LNCAP (cell line): ENCODE results near the gene BRCC3.

Experiments
- TF ChIP-seq, protein P1 (sequence below): fragments of 450-650 bp; IDR thresholded peaks from 2 replicates; pipeline ENCODE4 v1.5.1; 2017; ENCODE audit warnings: mild to moderate bottlenecking

Gene BRCC3

GRCh38 chrX:155065035-155065734 is 6.1 kb upstream of the BRCC3 start:
- TF ChIP-seq, protein P1, sequence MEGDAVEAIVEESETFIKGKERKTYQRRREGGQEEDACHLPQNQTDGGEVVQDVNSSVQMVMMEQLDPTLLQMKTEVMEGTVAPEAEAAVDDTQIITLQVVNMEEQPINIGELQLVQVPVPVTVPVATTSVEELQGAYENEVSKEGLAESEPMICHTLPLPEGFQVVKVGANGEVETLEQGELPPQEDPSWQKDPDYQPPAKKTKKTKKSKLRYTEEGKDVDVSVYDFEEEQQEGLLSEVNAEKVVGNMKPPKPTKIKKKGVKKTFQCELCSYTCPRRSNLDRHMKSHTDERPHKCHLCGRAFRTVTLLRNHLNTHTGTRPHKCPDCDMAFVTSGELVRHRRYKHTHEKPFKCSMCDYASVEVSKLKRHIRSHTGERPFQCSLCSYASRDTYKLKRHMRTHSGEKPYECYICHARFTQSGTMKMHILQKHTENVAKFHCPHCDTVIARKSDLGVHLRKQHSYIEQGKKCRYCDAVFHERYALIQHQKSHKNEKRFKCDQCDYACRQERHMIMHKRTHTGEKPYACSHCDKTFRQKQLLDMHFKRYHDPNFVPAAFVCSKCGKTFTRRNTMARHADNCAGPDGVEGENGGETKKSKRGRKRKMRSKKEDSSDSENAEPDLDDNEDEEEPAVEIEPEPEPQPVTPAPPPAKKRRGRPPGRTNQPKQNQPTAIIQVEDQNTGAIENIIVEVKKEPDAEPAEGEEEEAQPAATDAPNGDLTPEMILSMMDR, result no peak

DNA sequence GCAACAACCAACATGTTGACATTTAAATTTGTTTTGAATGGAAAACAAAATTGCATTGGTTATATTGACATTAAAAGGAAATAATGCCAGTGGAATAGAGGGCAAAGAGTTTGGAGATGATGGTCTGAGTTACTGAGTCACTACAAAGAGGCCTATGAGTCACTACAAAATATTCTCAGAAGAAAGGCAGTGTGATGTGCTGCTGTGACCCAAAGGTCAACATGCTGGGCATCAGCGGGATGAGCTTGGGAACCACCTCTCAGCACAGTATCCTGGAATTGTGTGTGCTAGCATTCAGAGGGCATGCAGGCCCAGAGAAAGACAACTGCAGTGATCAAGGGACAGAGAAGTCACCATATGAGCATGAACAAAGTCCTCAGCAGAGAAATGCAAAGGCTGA is 3.1 kb upstream of the BRCC3 start:
- TF ChIP-seq, protein P1, result no peak

DNA sequence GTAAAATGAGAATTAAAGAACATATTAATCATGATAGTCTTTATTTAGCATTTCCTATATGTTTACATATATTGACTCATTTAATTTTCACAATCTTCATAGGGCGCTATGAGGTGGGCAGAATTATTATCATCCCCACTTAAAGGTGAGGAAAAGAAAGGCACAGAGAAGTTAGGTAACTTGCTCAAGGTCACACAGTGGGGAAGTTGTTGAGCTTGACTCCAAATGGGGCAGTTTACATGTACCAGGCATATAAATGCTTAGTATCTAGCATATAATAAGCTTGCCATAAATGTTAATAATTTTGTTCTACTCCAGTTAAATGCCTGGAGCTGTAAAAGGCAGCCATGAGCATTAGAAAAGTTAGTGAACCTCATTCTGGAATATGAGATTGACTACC is 1.9 kb upstream of the BRCC3 start:
- TF ChIP-seq, protein P1, result no peak

DNA sequence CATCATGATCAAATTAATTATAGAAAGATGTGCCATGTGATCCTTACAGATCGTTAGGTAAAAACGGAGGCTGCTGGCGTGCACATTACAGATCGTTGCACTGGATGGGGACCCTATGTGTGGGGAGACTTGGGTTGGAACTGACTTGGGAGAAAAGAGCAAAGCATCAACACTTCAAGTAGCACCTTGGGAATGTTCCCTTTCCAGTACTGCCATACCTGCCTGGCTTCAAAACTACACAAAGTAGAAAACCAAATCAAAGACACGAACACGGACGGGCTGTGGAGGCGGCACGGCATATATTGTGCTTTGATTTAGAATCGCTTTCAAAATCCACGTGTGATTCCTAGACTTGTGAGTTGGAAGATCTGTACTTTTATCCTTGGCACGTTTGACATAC is 1.3 kb upstream of the BRCC3 start:
- TF ChIP-seq, protein P1, result no peak

DNA sequence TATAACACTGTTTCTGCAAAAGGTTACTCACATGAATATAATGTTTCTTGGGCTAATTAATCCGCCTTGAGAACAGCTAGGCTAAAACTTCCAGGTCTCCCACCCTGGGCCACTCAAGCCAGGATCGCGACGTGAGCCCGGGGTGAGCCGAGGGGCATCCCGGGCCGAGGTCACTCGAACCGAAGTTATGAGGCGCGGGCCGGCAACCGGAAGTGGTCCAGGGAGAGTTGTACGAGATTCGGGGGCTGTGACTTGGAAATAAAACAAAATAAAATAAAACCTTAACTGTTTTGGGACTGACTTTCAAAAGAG is 689 bp upstream of the BRCC3 start:
- TF ChIP-seq, protein P1, result no peak

DNA sequence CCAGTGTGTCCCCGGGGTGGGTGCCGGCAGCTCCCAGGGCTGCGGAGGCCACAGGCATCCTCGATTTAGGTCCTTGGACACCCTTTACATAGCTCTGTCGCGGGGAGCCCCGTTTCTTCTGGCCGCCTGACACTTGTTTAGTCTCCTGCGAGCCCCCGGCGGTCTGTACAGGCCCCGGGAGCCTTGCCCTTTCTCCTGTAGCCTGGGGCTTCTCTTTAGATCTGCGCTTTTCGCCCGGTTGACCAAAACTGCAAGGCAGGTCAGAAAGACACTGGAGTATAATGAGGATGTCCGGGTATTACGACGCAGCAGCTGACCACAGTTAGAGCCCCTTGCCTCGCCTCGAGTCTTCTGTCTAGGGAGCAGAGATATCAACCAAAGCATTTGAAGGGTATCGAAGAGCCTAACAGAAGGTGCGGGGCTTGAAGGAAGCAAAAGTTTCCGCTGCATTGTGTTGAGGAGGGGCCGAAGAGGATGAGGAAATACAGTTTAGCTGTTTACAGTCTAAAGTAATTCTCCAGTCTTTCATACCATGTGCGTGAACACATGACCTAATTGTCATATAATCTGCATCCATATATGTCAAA is 479 bp downstream of the BRCC3 start:
- TF ChIP-seq, protein P1, result no peak

- TF ChIP-seq, protein P1, result peak; percentile 55
Observed at GRCh38 chrX:155086202-155086840, 15.0 kb downstream of the BRCC3 start.
